Stromal cell of bone marrow (primary cell): Measurements from ENCODE around the gene TFPI2.
A peak's percentile ranks its signal among the peaks of the same experiment; 100 is the strongest.
"Not testable (repeated sequence)": the region's sequence is repeated elsewhere in the genome, so short reads cannot be mapped to it uniquely, and the experiment has no call there.

Experiments
- DNase-seq: peaks from one replicate; pipeline ENCODE4 v3.0.0-alpha.2; 2012; ENCODE audit warnings: low read depth

Gene TFPI2, protein sequence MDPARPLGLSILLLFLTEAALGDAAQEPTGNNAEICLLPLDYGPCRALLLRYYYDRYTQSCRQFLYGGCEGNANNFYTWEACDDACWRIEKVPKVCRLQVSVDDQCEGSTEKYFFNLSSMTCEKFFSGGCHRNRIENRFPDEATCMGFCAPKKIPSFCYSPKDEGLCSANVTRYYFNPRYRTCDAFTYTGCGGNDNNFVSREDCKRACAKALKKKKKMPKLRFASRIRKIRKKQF

DNA sequence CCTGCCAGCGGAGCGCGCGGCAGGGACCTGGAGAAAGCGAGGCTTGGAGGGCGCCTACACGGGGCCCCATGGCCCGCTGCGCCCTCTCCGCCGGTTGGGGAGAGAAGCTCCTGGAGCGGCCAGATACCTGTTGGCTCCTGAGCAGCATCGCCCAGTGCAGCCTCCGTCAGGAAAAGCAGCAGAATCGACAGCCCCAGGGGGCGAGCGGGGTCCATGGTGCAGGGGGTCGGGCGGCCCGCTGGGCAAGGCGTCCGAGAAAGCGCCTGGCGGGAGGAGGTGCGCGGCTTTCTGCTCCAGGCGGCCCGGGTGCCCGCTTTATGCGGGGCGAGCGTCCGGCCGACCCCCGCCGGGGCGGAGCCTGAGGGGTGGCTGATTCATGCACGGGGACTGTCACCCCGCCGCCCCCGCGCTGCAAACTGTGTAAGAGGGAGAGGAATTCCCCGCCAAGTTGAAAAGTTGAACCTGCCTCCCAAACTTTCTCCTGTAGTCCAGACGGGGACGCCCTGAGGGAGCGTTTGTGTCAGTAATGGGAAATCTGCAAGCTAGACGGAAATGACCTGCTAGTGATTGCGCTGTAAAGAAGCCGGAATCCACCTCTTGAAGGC, at the start of gene TFPI2:
Gene TFPI2, minus strand, starts transcription at position 290 of the 605 bp plus-strand sequence. Its CDS starts 75 bp downstream, at position 215.
- DNase-seq: peak; percentile 18

DNA sequence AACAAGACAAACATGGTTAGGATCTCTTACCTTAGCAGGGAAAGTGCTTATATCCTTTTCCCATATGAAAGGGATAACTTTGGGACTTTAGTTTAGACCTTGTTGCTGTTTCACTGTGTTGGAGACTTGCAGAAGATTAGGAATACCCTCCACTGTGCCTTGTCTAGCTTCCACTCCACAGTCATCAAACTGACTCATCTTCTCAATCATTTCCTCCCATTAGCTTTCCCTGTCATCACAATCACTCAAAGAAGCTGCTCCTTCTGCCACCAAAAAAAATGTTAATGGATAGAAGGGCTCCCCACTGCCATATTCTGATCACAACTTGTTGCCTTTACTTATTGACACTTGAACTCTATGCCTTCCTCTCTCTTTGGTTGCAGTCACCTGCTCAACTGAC, 47.7 kb upstream of the TFPI2 start:
- DNase-seq: no peak

DNA sequence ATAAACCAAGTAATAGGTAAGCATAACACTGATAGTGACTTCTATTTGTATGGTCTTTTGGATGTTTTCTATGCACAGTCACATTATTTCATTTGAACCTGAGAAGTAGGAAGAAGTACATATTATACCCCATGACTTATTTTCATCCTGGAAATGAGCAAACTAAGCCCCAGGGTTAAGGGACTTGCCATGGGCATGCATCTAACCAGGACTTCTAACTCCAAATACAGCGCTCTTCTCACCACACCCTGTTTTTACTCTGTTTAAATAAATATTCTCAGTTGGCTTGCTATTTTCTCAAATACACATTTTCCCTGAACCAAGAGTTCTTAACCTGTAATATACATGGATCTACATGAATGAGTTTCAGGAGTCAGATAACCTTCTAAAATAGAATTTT, 47.3 kb upstream of the TFPI2 start:
- DNase-seq: no peak

DNA sequence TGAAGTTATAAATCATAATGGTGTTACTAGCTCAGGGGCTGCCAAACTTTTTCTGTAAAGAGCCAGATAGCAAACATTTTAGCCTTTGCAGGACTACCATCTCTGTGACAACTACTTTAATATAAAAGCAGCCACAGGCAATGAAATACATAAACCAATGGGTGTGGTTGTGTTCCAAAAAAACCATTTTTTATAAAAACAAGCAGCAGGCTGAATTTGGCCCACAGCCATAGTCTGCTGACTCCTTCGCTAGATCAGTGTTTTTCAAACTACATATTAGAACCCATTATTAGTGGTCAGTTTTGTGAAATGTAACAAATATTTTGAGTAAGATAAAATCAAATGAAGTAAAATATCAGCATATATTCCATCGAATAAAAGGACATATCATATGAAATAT, 44.5 kb upstream of the TFPI2 start:
- DNase-seq: no peak

DNA sequence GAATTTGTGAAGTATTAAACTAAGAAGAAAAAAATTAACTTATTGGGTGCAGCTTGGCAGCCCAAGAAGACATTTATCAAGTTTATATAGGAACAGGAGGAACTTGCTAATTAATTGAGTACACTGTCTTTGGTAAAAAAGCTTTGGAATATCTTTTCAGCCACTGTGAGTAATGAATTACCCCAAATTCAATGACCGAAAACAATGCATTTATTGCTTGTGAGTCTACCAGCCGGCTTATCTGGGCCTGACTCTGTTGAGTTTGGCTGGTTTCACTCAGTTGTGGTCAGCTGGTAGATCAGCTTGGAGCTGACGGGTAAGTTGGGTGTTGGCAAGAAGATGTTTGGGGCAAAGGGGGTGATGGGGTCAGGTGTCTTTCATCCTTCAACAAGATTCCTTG, 42.6 kb upstream of the TFPI2 start:
- no peak for DNase-seq

DNA sequence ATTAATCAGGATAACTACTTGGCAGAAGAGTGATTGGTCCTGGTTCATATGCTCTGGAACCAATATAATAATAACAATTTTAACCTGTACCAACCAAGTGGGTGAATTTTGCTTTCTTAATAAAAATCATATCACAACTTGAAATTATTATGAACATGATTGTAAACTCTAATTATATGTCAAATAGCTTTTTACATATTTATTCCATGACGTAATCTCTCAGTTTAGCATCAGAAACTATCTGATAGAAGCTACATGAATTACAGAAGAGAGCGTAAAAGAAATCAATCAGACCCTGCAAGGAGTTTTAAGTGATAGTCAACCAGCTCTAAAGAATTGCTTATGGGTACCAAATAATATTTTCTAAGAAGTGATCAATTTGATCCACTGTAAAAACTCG, 41.1 kb upstream of the TFPI2 start:
- DNase-seq: no peak

DNA sequence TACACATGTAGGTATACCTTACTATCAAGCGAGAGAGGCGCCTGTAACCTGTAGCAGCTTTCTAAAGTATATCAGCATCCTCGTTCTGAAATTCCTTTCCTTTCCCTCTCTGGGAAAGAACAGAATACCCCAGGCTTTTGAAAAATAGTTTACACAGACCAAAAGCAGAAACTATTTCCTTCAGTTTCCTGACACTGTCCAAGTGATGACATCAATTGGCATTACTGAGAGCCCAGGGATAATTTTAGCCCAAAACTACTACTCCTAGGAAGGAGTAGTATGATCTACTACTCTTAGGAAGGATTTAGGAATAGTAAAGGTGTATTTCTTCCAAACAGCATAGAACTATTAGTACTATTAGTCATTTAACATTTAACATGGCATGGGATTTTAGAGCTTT, 37.0 kb upstream of the TFPI2 start:
- no peak for DNase-seq

DNA sequence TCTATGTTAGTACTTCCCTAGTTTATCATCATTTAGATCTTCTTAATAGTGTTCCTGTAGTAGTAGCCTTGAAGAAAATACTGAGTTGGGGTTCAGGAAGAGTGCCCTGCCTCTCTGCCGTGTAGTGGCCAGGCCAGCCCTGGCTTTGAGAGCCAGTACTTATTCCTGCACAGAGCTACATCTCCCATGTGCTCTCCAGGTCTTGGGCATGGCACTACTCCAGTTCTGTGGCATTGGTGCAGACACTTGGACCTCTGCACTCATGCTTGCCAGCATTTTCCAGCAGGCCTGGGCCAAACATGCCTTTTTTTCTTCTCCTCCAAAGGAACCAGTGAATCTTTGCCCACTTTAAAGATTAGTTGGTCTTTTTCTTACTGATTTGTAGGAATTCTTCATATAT, 36.2 kb upstream of the TFPI2 start:
- no peak for DNase-seq

DNA sequence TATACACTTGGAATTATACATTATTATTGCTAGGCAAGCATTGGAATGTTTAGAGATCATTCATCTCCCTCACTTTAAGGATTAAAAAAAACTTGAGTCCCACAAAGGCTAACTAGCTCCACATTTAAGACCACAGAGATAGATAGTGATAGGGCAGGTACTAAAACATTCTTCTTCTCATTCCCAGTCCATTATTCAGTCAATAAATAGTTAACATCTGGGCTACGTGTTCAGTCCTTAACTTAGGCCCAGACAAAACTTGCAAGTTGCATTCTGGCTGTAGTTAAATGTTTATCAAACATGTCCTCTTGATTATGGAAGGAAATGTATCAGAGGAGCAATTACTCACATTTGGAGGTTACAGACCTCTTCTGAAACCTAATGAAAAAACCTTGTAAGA, 33.4 kb upstream of the TFPI2 start:
- no peak for DNase-seq

DNA sequence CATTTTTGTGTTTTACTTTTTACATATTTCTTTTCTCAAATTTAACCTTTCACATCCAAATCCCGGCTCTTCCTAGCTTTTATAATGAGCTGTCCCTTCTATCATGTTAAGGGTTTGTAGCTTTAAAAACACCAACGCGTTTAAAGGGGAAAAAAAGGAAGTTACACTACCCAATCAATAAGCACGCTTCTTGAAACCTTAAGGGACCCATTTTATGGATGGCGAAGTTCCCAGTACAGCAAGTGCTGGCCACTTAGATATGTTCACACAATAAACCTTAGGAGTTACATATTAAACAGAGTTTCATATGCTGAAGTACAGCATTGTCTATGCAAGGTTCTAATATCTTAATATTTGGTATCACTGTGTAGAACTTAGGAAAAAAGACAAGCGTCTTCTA, 32.7 kb upstream of the TFPI2 start:
- DNase-seq: peak; percentile 59

DNA sequence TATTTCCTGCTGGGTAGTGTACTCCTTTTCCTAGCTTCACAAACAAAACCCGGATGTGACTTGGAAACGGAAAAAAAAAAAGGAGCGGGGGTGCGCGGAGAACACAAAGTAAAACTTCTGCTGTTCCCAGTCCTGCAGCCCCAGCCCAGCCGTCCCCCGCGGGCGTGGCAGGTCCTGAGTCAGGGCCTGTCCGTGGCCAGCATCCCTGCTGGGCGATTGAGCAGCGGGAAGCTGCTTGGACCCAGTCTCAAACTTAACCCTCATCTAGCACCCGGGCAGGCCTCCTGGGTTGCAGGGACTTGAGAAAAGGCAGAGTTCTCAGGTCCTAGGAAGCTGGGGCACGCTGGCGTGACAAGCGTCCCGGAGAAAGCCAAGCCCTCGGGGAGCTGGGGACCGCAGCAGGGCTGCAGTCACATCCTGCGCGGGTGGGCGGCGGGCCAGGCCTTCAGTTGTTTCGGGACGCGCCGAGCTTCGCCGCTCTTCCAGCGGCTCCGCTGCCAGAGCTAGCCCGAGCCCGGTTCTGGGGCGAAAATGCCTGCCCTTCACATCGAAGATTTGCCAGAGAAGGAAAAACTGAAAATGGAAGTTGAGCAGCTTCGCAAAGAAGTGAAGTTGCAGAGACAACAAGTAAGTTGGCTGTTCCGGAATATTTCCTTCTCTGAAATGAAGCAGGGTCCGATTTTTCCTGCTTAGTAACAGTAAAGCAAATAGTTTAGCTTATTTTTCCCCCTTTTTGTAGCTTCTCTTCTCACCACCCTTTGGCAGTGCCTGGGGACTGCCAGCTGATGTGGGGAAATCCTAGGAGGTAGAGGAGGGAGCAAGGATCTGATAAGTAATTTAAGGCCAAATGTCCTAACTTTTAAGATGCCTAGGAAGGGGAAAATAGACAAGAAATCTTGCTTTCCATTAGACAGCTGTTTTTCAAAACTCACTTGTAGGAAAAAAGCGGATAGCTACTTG, 31.3 kb upstream of the TFPI2 start, which contains the start of gene GNG11:
Gene GNG11, plus strand, starts transcription at position 129 of the 960 bp plus-strand sequence. Its CDS starts 403 bp downstream, at position 532.
- peak; percentile 46 for DNase-seq

DNA sequence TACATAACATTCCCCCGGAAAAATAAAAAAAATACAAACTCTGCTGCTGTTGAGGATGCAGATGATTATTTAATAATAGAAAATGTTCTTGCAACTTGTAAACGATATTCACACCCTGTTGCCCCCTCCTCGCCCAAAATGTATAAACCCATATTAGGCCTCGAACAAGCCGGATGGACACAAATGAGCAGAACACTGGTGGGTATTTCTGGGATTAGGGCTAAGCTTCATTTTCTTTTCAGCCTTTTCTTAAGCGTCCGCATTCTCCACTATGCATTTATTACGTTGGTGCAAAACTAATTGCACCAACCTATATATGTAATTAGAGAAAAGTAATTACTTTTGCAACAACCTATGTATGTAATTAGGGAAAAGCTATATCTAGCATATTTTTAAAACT, 30.6 kb upstream of the TFPI2 start:
- DNase-seq: no peak

DNA sequence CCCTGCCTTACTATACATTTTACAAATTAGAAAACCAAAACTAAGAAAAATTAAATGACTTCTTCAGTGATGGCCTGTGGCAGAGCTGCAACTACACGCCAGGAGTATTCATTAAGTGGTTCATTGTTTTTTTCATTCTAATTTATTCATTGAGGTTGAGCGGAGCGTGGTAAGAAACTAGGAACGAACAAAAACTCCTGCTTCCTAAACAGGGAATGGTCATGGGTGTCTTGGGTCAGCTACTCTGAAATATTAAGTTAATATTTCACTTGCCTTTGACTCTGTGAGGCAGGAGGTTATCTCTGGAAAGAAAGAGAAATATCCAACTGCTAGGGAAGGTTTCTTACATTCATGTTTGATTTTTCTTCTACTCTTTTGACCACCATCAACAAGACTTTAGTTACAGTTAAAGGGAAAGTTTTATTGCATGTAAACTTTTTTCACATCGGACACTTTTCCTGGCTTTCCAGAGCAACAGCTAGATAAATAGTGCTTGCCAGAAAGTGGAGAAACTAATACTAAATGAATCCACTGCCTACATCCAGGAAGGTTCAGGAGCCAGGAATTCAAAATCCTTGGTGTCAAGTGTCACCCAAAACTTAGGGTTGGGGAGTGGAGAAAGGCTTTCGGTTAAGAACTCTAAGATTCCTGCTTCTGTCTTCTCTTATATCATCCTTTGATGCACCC, 30.1 kb upstream of the TFPI2 start:
- no peak for DNase-seq

DNA sequence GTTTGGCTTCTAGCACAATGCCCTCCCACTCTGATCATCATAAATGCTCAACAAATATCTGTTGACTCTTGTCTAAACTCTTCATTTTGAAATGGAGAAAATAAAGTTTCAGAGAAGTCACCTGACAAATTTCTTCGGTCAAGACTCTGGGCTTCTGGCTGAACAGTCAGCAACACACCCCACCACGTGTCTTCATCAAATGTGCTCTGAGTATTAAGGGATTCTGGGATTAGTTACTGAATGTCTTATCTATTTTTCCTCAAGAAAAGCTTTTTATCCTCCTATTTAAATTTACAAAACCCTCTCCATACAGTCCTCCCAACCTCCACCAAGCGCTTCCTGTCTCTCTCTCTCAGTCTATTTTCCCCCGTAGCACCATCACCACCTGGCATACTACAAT, 25.8 kb upstream of the TFPI2 start:
- DNase-seq: not testable (repeated sequence)

DNA sequence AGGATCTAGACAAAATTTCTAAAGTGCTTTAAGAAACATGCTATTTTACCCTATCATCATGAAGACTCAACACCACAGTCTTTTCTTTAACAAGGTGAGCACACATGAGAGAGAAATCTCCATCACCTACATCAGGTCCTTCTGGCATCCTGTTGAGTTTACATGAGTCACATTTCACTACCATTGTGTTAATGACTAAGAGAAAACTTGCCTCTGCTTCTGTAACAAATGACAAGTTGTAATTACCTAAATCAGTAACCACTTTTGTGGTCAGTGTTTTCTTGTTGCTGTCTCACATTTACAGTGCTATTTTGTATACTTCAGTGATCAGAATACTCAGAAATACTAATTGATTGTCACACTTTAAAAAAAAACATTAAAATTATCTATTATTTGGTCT, 25.3 kb upstream of the TFPI2 start:
- not testable (repeated sequence) for DNase-seq

DNA sequence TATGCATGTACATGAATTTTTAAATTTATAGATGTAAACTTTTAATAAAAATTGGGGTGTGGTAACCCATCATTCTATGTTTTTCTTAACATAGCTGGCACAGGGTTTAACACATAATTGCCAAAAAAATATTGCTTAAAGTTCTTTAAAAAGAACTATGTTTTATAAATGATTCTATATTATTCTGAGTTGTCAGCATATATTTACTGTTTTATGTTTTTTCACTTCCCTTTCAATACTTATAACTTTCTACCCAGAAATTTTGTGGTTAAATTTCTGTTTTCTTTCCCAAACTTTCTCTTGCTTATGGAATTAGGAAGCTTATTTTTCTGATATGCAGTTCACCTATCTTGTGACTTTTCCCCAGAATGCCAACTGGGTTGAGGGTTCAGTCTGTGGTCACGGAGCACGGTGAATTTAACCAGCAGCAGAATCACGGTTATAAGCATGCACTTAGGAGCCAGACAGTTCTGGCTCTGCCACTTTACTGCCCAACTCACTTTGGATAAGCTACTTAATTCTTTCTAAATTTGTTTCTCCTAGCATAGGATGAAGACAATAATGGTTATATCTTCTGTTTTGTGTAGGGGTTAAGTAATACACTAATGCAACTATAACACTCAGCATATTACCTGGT, 24.8 kb upstream of the TFPI2 start:
- not testable (repeated sequence) for DNase-seq

DNA sequence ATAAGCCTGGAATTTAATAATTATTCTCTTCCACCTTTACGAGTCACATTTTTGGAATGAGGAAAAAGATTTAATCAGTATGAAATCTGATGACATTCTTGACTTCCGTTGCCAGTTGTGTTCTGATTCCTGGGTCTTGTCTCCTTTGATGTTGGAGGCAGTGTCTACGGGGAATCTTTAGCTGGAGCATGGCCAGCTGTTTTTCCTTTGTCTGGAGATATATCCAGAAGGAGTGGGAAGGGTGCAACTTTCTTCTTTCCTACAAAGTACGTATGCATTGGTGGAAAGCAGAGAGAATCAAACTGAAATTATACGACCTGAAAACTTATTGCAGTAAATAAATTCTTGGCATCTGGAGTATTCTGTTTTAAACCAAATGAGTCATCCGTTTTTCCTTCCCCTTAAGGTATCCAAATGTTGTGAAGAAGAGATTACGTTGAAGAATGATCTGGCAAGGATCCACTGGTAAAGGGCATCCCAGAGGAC, 24.1 kb upstream of the TFPI2 start:
- DNase-seq: no peak

DNA sequence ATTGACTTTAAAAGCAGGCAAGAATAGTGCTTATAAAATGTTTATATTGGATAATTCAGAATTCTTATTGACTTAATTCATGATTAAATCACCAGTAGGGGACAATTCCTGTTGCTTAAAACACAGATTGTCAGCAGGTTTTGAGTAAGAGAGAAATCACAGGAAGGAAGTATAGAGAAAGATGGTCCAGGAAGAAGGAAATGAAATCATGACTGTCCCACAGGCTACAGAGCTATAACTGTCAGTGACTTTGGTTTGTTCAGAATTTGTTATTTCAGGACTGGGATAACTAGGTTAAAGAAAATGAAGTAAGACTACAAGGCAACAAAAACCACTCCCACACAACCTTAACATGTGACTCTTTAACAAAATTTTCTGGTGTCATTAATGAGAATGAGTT, 22.6 kb upstream of the TFPI2 start:
- DNase-seq: no peak

DNA sequence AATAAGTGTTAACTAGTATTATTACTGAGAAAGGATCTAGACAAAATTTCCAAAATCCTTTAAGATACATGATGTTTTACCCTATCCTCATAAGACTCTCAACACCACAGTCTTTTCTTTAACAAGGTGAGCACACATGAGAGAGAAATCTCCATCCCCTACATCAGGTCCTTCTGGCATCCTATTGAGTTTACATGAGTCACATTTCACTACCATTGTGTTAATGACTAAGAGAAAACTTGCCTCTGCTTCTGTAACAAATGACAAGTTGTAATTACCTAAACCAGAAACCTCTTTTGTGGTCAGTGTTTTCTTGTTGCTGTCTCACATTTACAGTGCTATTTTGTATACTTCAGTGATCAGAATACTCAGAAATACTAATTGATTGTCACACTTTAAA, 21.1 kb upstream of the TFPI2 start:
- DNase-seq: not testable (repeated sequence)

DNA sequence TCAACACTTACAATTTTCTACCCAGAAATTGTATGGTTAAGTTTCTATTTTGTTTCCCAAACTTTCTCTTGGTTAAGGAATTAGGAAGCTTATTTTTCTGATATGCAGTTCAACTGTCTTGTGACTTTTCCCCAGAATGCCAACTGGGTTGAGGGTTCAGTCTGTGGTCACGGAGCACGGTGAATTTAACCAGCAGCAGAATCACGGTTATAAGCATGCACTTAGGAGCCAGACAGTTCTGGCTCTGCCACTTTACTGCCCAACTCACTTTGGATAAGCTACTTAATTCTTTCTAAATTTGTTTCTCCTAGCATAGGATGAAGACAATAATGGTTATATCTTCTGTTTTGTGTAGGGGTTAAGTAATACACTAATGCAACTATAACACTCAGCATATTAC, 20.7 kb upstream of the TFPI2 start:
- DNase-seq: not testable (repeated sequence)
